GM12878 (cell line): ENCODE measurements around the gene PHF2. TPM values are rescaled to one million over a fixed set of nuclear protein-coding genes. Genes with fewer than 3 reads are reported as not detected.

Source experiments
- ATAC-seq: fragments of 200-7000 bp; cut with Tn5 transposase; 3 replicates; pipeline ENCODE4 v1.9.1; 2020; ENCODE audit warnings: mild to moderate bottlenecking, moderate library complexity
- BruUV-seq: library from RNA; stranded (reverse); fragments of 400-500 nt; replicated peaks from 2 replicates; lab custom pipeline; 2021; lab: Mats Ljungman, UMichigan
- CTCF ChIA-PET: fragments of 300-600 bp; sonication (Branson Sonifier 250); formaldehyde crosslinking; extraction: SDS; loops from one replicate; lab custom pipeline; 2021; ENCODE audit warnings: inconsistent platforms; lab: Yijun Ruan, JAX
- POLR2A ChIA-PET: fragments of 350-600 bp; formaldehyde crosslinking; extraction: SDS; loops from one replicate; lab custom pipeline; 2021; ENCODE audit warnings: inconsistent platforms; lab: Charles Lee
- RAD21 ChIA-PET: fragments of 300-600 bp; sonication (Branson Sonifier 250); formaldehyde crosslinking; loops from one replicate; lab custom pipeline; 2023; ENCODE audit warnings: antibody characterized with exemption; ENCODE audit not compliant: unreplicated experiment; lab: Charles Lee
- SMC1A ChIA-PET: fragments of 300-600 bp; sonication (Branson Sonifier 250); formaldehyde crosslinking; loops from one replicate; lab custom pipeline; 2023; ENCODE audit not compliant: unreplicated experiment, uncharacterized antibody; lab: Charles Lee
- DNase-seq: peaks from one replicate; pipeline ENCODE4 v3.0.0-alpha.2; 2011; ENCODE audit warnings: low read depth, low spot score
- FAIRE-seq: peaks from 3 replicates; lab custom pipeline; 2011; peaks lifted over from hg19 to GRCh38; lab: Jason Lieb, UNC
- H2AFZ ChIP-seq: 2 replicates; pipeline ENCODE4 v1.6.0; 2011; ENCODE audit warnings: low read depth, low read length, control low read depth; ENCODE audit not compliant: control insufficient read depth
- H3K27ac ChIP-seq: 2 replicates; pipeline ENCODE4 v1.5.1; 2011; ENCODE audit warnings: control low read depth; ENCODE audit not compliant: control insufficient read depth, insufficient read depth
- H3K27me3 ChIP-seq, 2 experiments: replicated peaks in 1 of 2; 2 replicates each; pipeline versions ENCODE4 v1.6.0 to v1.6.1; 2011; ENCODE audit warnings: low read length in 1 of 2; ENCODE audit not compliant: control insufficient read depth in 2 of 2, insufficient read depth in 2 of 2
- H3K36me3 ChIP-seq, 2 experiments: 2 replicates each; pipeline ENCODE4 v1.5.1; 2011; ENCODE audit warnings: low read length in 1 of 2; ENCODE audit not compliant: control insufficient read depth in 2 of 2, insufficient read depth in 2 of 2
- H3K4me1 ChIP-seq: 2 replicates; pipeline ENCODE4 v1.6.1; 2011; ENCODE audit warnings: mild to moderate bottlenecking, low read length, moderate library complexity, mixed read lengths; ENCODE audit not compliant: control insufficient read depth, insufficient read depth
- H3K4me2 ChIP-seq: 2 replicates; pipeline ENCODE4 v1.6.0; 2011; ENCODE audit warnings: control low read depth; ENCODE audit not compliant: control insufficient read depth, insufficient read depth
- H3K4me3 ChIP-seq: fragments of 200-600 bp; sonication (generic); 2 replicates; pipeline ENCODE4 v1.5.1; 2016
- H3K79me2 ChIP-seq: 2 replicates; pipeline ENCODE4 v1.6.0; 2011; ENCODE audit warnings: low read length; ENCODE audit not compliant: control insufficient read depth, insufficient read depth
- H3K9ac ChIP-seq: 2 replicates; pipeline ENCODE4 v1.8.0; 2011; ENCODE audit warnings: low read length, control low read depth, mixed read lengths; ENCODE audit not compliant: control insufficient read depth, insufficient read depth
- H3K9me3 ChIP-seq: replicated peaks from 3 replicates; pipeline ENCODE4 v1.5.1; 2011; ENCODE audit warnings: mild to moderate bottlenecking, low read length; ENCODE audit not compliant: control insufficient read depth, insufficient read depth
- H4K20me1 ChIP-seq: 2 replicates; pipeline ENCODE4 v1.6.0; 2011; ENCODE audit not compliant: control insufficient read depth, insufficient read depth
- ATF7 ChIP-seq: fragments of 450-650 bp; IDR thresholded peaks from 2 replicates; pipeline ENCODE4 v1.6.1; 2016; ENCODE audit warnings: low read depth, mild to moderate bottlenecking
- CEBPB ChIP-seq, 2 experiments: fragments of 150-350 bp in 1 of 2; IDR thresholded peaks; 2 replicates each; pipeline ENCODE4 v1.6.1; 2012 to 2014; ENCODE audit warnings: low read depth in 2 of 2, low read length in 2 of 2, borderline replicate concordance in 1 of 2, inconsistent platforms in 1 of 2
- EGR1 ChIP-seq, 2 experiments: IDR thresholded peaks; 1 replicate in 1 of 2; 2 replicates in 1 of 2; pipeline ENCODE4 v1.6.1; 2011 to 2012; ENCODE audit warnings: low read depth in 2 of 2, low read length in 2 of 2, borderline replicate concordance in 1 of 2, mild to moderate bottlenecking in 1 of 2, moderate library complexity in 1 of 2
- ELK1 ChIP-seq: IDR thresholded peaks from 2 replicates; pipeline ENCODE4 v1.6.1; 2012; ENCODE audit warnings: low read depth, low read length, improper control_type of control experiment
- FOXK2 ChIP-seq: fragments of 450-650 bp; IDR thresholded peaks from 2 replicates; pipeline ENCODE4 v1.6.1; 2017; ENCODE audit warnings: mild to moderate bottlenecking, moderate library complexity
- GATAD2B ChIP-seq: fragments of 450-650 bp; conservative IDR thresholded peaks from 2 replicates; pipeline ENCODE4 v1.6.1; 2017; ENCODE audit warnings: low read depth, mild to moderate bottlenecking, moderate library complexity
- IRF3 ChIP-seq: fragments of 450-650 bp; IDR thresholded peaks from 2 replicates; pipeline ENCODE4 v1.6.1; 2014; ENCODE audit warnings: mild to moderate bottlenecking
- KAT2A ChIP-seq: conservative IDR thresholded peaks from 2 replicates; pipeline ENCODE4 v1.6.1; 2011; ENCODE audit warnings: low read depth, low read length; ENCODE audit not compliant: control insufficient read depth
- MYC ChIP-seq: IDR thresholded peaks from 2 replicates; pipeline ENCODE4 v1.6.1; 2011; ENCODE audit warnings: mild to moderate bottlenecking, low read length, moderate library complexity, inconsistent platforms; ENCODE audit not compliant: insufficient read depth, insufficient replicate concordance, insufficient read length, severe bottlenecking
- NRF1 ChIP-seq: conservative IDR thresholded peaks from 2 replicates; pipeline ENCODE4 v1.6.1; 2011; ENCODE audit warnings: mild to moderate bottlenecking, low read depth, low read length, improper control_type of control experiment
- PML ChIP-seq: IDR thresholded peaks from 2 replicates; pipeline ENCODE4 v1.6.1; 2012; ENCODE audit warnings: low read length, inconsistent platforms
- POLR2A ChIP-seq: IDR thresholded peaks from 2 replicates; pipeline ENCODE4 v1.6.1; 2011; ENCODE audit warnings: low read depth, mild to moderate bottlenecking, low read length
- RAD21 ChIP-seq: IDR thresholded peaks from 2 replicates; pipeline ENCODE4 v1.6.1; 2011; ENCODE audit warnings: mild to moderate bottlenecking, low read depth, low read length, moderate library complexity; ENCODE audit not compliant: insufficient read depth
- RB1 ChIP-seq: fragments of 450-650 bp; formaldehyde crosslinking; IDR thresholded peaks from 2 replicates; pipeline ENCODE4 v1.6.1; 2017; ENCODE audit warnings: mild to moderate bottlenecking, borderline replicate concordance
- RUNX3 ChIP-seq: IDR thresholded peaks from 2 replicates; pipeline ENCODE4 v1.6.1; 2012; ENCODE audit warnings: low read length, inconsistent platforms
- SMARCA5 ChIP-seq: fragments of 450-650 bp; IDR thresholded peaks from 2 replicates; pipeline ENCODE4 v1.6.1; 2017; ENCODE audit warnings: mild to moderate bottlenecking
- SPI1 ChIP-seq: IDR thresholded peaks from 2 replicates; pipeline ENCODE4 v1.6.1; 2011; ENCODE audit warnings: low read depth, mild to moderate bottlenecking, low read length, moderate library complexity, borderline replicate concordance; ENCODE audit not compliant: insufficient read depth
- TBL1XR1 ChIP-seq: IDR thresholded peaks from 2 replicates; pipeline ENCODE4 v1.6.1; 2012; ENCODE audit warnings: low read depth, low read length, improper control_type of control experiment
- TCF12 ChIP-seq: IDR thresholded peaks from 2 replicates; pipeline ENCODE4 v1.6.1; 2011; ENCODE audit warnings: low read depth, mild to moderate bottlenecking, low read length
- WGBS: methylation state at CpG from one replicate; pipeline ENCODE4 v1.1.6; 2016; ENCODE audit warnings: low lambda C conversion rate; ENCODE audit not compliant: insufficient replicate concordance, insufficient coverage; ENCODE audit errors: missing lambda C conversion rate; 5-methylcytosine and 5-hydroxymethylcytosine counted together
- in situ Hi-C: fragments of 300-500 bp; cut with MboI; formaldehyde crosslinking; loops from 9 replicates; pipeline ENCODE4 v1.14.3; 2018; ENCODE audit warnings: mixed read lengths
- intact Hi-C: fragments of 100-400 bp; cut with micrococcal nuclease; formaldehyde crosslinking; loops from one replicate; pipeline ENCODE4 v1.14.2; 2022; ENCODE audit not compliant: unreplicated experiment
- polyA plus RNA-seq, 11 experiments: library from polyadenylated mRNA; depleted of rRNA in 4 of 11; unstranded in 6 of 11; stranded (reverse) in 5 of 11; fragments of >200 nt; fragmentation: Nextera tagmentation in 4 of 11; fragmentation: Illumina TruSeq in 1 of 11; extraction: Ambion mirVana in 4 of 11; extraction: Trizol in 1 of 11; gene quantifications; 1 replicate in 1 of 11; 2 replicates in 10 of 11; pipeline versions ENCODE4 v1.2.1 to v1.2.3, GENCODE V29; 2011 to 2016; ENCODE audit warnings: inconsistent platforms in 2 of 11, missing spikeins in 2 of 11, low read depth in 1 of 11
- total RNA-seq, 4 experiments: library from RNA; depleted of rRNA in 3 of 4; stranded (reverse); fragments of >200 nt in 3 of 4; fragmentation: Illumina TruSeq in 1 of 4; extraction: Trizol in 1 of 4; gene quantifications; 2 replicates each; pipeline versions ENCODE4 v1.2.1 to v1.2.3, GENCODE V29; 2013 to 2021

Gene PHF2
- total and polyA plus RNA-seq, 10 of the 15 experiments (the other 5 are each of a cell fraction or from before 2014, with no cell fraction given) = 0.34 to 13.3 (median 5.5) TPM

GRCh38 chr9:93591301-93592007 is 15.1 kb downstream of the PHF2 start:
- Histone ChIP-seq H3K36me3 (no peaks in the 10 kb centered on the region), H3K4me3 (no peak overlapping the region), H3K27me3 (no peaks in the 10 kb centered on the region), H2AFZ (no peak overlapping the region), H3K79me2 (no peaks in the 10 kb centered on the region), H3K9me3 (no peaks in the 10 kb centered on the region), H3K4me2 (no peak overlapping the region), H3K27ac (no peak overlapping the region), H3K9ac (no peak overlapping the region), H4K20me1 (peaks cover 3% of the 10 kb centered on the region; the same call in 1 of the 2 replicates), H3K4me1 (no peaks in the 10 kb centered on the region)
- 80% methylated on average over 13 of the region's 13 CpGs for WGBS
- in situ Hi-C loops = no loop called here
- ChIA-PET RAD21 (no interaction called here), POLR2A (no interaction called here), SMC1A (no interaction called here), CTCF (no interaction called here)
- TF ChIP-seq SPI1 (no peak), POLR2A (no peak), MYC (no peak), CEBPB (IDR thresholded peaks at IDR 0.05; ENCODE audit: borderline replicate concordance in 1 of 2, low read depth in 2 of 2, low read length in 2 of 2) (no peak), KAT2A (no peak), GATAD2B (no peak), IRF3 (no peak), RAD21 (no peak), TBL1XR1 (no peak), RUNX3 (no peak), PML (no peak), SMARCA5 (no peak), ELK1 (no peak), RB1 (no peak), NRF1 (no peak), EGR1 (IDR thresholded peaks at IDR 0.05; ENCODE audit: borderline replicate concordance in 1 of 2, low read depth in 2 of 2, low read length in 2 of 2) (no peak), TCF12 (no peak), FOXK2 (no peak), ATF7 (no peak)
- intact Hi-C loops = no loop called here
- no TSS peak for BruUV-seq
- FAIRE-seq (no peak), DNase-seq (no peak), ATAC-seq (no peak)
